SK-N-SH treated with all-trans-retinoic acid at 6 μM for 48 hours (cell line): ENCODE data around the gene ARMC2.

Source experiments
- ATAC-seq: fragments of 200-7000 bp; cut with Tn5 transposase; 3 replicates; pipeline ENCODE4 v1.9.1; 2020; ENCODE audit warnings: mild to moderate bottlenecking, moderate library complexity
- ARNTL ChIP-seq: fragments of 450-650 bp; formaldehyde crosslinking; IDR thresholded peaks from 2 replicates; pipeline ENCODE4 v1.5.0; 2020; ENCODE audit warnings: low read depth, mild to moderate bottlenecking, moderate library complexity, borderline replicate concordance
- BACH2 ChIP-seq: fragments of 250-450 bp; sonication (Bioruptor Pico); IDR thresholded peaks from 2 replicates; pipeline ENCODE4 v1.9.0; 2021; ENCODE audit warnings: mild to moderate bottlenecking, borderline replicate concordance
- CSDC2 ChIP-seq: fragments of 250-450 bp; sonication (Bioruptor Pico); IDR thresholded peaks from 2 replicates; pipeline ENCODE4 v1.5.0; 2020; ENCODE audit warnings: mild to moderate bottlenecking, moderate library complexity
- ESRRG ChIP-seq: fragments of 250-450 bp; sonication (Bioruptor Pico); IDR thresholded peaks from 2 replicates; pipeline ENCODE4 v1.6.1; 2021; ENCODE audit warnings: mild to moderate bottlenecking
- GLIS3 ChIP-seq: fragments of 250-450 bp; sonication (Bioruptor Pico); IDR thresholded peaks from 2 replicates; pipeline ENCODE4 v1.5.0; 2020; ENCODE audit warnings: mild to moderate bottlenecking, moderate library complexity
- ISL1 ChIP-seq: fragments of 250-450 bp; sonication (Bioruptor Pico); IDR thresholded peaks from 2 replicates; pipeline ENCODE4 v2.1.2; 2022; ENCODE audit warnings: mild to moderate bottlenecking, moderate library complexity
- OSR1 ChIP-seq: fragments of 250-450 bp; sonication (Bioruptor Pico); IDR thresholded peaks from 2 replicates; pipeline ENCODE4 v1.8.0; 2022; ENCODE audit warnings: moderate library complexity, mild to moderate bottlenecking, inconsistent platforms
- PPARA ChIP-seq: fragments of 250-450 bp; sonication (Bioruptor Pico); IDR thresholded peaks from 2 replicates; pipeline ENCODE4 v1.5.0; 2020; ENCODE audit warnings: mild to moderate bottlenecking, borderline replicate concordance
- RARB ChIP-seq: fragments of 250-450 bp; sonication (Bioruptor Pico); IDR thresholded peaks from 2 replicates; pipeline ENCODE4 v1.8.0; 2021; ENCODE audit warnings: mild to moderate bottlenecking, moderate library complexity
- SNAI2 ChIP-seq: fragments of 250-450 bp; sonication (Bioruptor Pico); IDR thresholded peaks from 2 replicates; pipeline ENCODE4 v1.5.0; 2020; ENCODE audit warnings: mild to moderate bottlenecking, moderate library complexity
- TCF4 ChIP-seq: fragments of 250-450 bp; sonication (Bioruptor Pico); IDR thresholded peaks from 2 replicates; pipeline ENCODE4 v1.8.0; 2021; ENCODE audit warnings: mild to moderate bottlenecking, moderate library complexity, borderline replicate concordance
- TOX ChIP-seq: fragments of 250-450 bp; sonication (Bioruptor Pico); IDR thresholded peaks from 2 replicates; pipeline ENCODE4 v1.8.0; 2021; ENCODE audit warnings: mild to moderate bottlenecking, moderate library complexity, borderline replicate concordance
- ZC3H10 ChIP-seq: fragments of 250-450 bp; sonication (Bioruptor Pico); IDR thresholded peaks from 2 replicates; pipeline ENCODE4 v1.5.1; 2021; ENCODE audit warnings: mild to moderate bottlenecking, moderate library complexity
- ZFP3 ChIP-seq: fragments of 250-450 bp; sonication (Bioruptor Pico); IDR thresholded peaks from 2 replicates; pipeline ENCODE4 v1.5.0; 2020; ENCODE audit warnings: mild to moderate bottlenecking, moderate library complexity
- ZFP30 ChIP-seq: fragments of 450-650 bp; formaldehyde crosslinking; IDR thresholded peaks from 2 replicates; pipeline ENCODE4 v1.5.0; 2022; ENCODE audit warnings: mild to moderate bottlenecking, moderate library complexity
- ZNF565 ChIP-seq: fragments of 450-650 bp; formaldehyde crosslinking; conservative IDR thresholded peaks from 2 replicates; pipeline ENCODE4 v1.5.0; 2020; ENCODE audit warnings: low read depth, mild to moderate bottlenecking, moderate library complexity
- ZNF70 ChIP-seq: fragments of 450-650 bp; formaldehyde crosslinking; IDR thresholded peaks from 2 replicates; pipeline ENCODE4 v1.5.0; 2020; ENCODE audit warnings: mild to moderate bottlenecking, moderate library complexity
- ZNF8 ChIP-seq: fragments of 450-650 bp; formaldehyde crosslinking; IDR thresholded peaks from 2 replicates; pipeline ENCODE4 v1.5.0; 2020; ENCODE audit warnings: mild to moderate bottlenecking, moderate library complexity
- TF ChIP-seq, protein P1 (sequence below): fragments of 250-450 bp; sonication (Bioruptor Pico); IDR thresholded peaks from 2 replicates; pipeline ENCODE4 v1.5.1; 2021; ENCODE audit warnings: mild to moderate bottlenecking, moderate library complexity
- TF ChIP-seq, protein P2 (sequence below): fragments of 250-450 bp; sonication (Bioruptor Pico); IDR thresholded peaks from 2 replicates; pipeline ENCODE4 v1.5.1; 2020; ENCODE audit warnings: low read depth, mild to moderate bottlenecking, moderate library complexity
- TF ChIP-seq, protein P3 (sequence below): fragments of 250-450 bp; sonication (Bioruptor Pico); IDR thresholded peaks from 2 replicates; pipeline ENCODE4 v1.8.0; 2020; ENCODE audit warnings: mild to moderate bottlenecking, moderate library complexity, borderline replicate concordance
- TF ChIP-seq, protein P4 (sequence below): fragments of 250-450 bp; sonication (Bioruptor Pico); IDR thresholded peaks from 2 replicates; pipeline ENCODE4 v1.5.0; 2020; ENCODE audit warnings: mild to moderate bottlenecking, moderate library complexity

Gene ARMC2

DNA sequence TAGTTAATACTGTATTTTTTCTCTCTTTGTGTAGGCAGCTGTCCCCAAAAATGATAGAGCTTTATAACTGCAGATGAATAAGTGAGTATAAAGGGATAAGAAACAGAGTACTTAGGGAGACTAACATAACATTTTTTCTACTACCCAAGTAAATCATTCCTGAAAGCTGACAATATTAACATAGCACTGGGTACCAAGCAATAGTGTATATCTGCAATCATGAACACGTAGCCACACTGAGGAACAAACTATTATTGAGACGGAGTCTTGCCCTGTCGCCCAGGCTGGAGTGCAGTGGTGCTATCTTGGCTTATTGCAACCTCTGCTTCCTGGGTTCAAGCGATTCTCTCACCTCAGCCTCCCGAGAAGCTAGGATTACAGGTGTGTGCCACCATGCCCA is 140.5 kb downstream of the ARMC2 start (continued):
- TF ChIP-seq ESRRG (CRISPR knock-in tag) (no peak), SNAI2 (CRISPR knock-in tag) (no peak), ISL1 (CRISPR knock-in tag) (no peak), TCF4 (CRISPR knock-in tag) (no peak)

DNA sequence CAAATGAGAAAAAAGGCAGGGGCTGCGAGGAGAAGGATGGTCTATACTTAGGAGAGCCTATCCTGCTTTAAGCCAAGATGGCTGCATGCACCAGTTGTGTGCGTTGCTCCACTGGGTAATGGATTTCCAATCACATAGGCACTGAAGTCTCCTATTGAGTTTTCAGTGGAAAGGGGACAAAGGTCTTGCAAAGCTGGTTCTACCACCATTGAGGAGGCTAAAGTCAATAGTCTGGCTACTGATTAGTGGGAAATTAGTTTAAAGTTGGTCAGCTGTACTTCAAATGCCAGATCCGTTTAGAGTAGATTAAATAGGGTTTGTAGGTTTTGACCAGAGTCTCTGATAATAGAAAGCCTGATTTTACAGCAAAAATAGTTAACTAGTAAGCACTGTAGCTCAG is 141.5 kb downstream of the ARMC2 start:
- TF ChIP-seq ZFP30, result no peak
- ATAC-seq, result no peak

DNA sequence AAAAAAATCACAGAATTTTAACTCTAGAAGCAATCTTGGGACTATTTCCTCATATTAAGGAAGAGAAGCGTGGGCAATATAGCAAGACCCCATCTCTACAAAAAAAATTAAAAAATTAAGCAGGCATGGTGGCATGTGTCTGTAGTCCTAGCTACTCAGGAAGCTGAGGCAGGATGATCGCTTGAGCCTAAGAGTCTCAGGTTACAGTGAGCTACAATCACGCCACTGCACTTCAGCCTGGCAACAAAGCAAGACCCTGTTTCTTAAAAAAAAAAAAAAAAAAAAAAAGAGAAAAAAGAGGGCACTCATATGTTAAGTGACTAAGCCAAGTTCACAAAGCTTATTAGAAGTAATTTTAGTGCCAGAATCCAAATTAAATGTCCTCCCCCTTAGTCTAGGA is 145.7 kb downstream of the ARMC2 start:
- no peak for ATAC-seq

DNA sequence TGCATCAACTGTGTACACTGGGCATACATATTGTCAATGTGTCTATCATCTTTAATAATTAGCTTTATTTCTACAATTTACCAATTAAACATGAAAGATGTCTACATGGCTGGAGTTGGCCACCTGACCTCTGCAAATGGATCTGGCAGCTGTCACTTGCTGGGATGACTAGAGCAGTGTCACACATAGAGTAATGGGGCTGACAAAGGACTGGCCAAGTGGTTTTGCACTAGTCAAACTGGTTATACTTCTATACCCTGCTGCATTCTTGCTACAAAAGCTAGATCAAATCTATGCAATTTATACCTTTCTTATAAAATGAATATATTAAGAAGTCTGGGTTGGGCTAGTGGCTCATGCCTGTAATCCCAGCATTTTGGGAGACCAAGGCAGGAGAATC is 147.1 kb downstream of the ARMC2 start:
- ATAC-seq, result no peak
- no peak for TF ChIP-seq ZC3H10 (CRISPR knock-in tag)
- TF ChIP-seq, protein P1, sequence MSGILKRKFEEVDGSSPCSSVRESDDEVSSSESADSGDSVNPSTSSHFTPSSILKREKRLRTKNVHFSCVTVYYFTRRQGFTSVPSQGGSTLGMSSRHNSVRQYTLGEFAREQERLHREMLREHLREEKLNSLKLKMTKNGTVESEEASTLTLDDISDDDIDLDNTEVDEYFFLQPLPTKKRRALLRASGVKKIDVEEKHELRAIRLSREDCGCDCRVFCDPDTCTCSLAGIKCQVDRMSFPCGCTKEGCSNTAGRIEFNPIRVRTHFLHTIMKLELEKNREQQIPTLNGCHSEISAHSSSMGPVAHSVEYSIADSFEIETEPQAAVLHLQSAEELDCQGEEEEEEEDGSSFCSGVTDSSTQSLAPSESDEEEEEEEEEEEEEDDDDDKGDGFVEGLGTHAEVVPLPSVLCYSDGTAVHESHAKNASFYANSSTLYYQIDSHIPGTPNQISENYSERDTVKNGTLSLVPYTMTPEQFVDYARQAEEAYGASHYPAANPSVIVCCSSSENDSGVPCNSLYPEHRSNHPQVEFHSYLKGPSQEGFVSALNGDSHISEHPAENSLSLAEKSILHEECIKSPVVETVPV (CRISPR knock-in tag), result no peak
- TF ChIP-seq PPARA, result no peak
- TF ChIP-seq ZFP30, result no peak
- no peak for TF ChIP-seq TCF4 (CRISPR knock-in tag)
- no peak for TF ChIP-seq ZNF70 (CRISPR knock-in tag)
- TF ChIP-seq CSDC2 (CRISPR knock-in tag), result no peak
- no peak for TF ChIP-seq SNAI2 (CRISPR knock-in tag)
- TF ChIP-seq, protein P2, sequence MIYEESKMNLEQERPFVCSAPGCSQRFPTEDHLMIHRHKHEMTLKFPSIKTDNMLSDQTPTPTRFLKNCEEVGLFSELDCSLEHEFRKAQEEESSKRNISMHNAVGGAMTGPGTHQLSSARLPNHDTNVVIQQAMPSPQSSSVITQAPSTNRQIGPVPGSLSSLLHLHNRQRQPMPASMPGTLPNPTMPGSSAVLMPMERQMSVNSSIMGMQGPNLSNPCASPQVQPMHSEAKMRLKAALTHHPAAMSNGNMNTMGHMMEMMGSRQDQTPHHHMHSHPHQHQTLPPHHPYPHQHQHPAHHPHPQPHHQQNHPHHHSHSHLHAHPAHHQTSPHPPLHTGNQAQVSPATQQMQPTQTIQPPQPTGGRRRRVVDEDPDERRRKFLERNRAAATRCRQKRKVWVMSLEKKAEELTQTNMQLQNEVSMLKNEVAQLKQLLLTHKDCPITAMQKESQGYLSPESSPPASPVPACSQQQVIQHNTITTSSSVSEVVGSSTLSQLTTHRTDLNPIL (CRISPR knock-in tag), result no peak
- no peak for TF ChIP-seq RARB (CRISPR knock-in tag)
- no peak for TF ChIP-seq GLIS3 (CRISPR knock-in tag)
- TF ChIP-seq ESRRG (CRISPR knock-in tag), result no peak
- TF ChIP-seq BACH2 (CRISPR knock-in tag), result no peak
- TF ChIP-seq, protein P3, sequence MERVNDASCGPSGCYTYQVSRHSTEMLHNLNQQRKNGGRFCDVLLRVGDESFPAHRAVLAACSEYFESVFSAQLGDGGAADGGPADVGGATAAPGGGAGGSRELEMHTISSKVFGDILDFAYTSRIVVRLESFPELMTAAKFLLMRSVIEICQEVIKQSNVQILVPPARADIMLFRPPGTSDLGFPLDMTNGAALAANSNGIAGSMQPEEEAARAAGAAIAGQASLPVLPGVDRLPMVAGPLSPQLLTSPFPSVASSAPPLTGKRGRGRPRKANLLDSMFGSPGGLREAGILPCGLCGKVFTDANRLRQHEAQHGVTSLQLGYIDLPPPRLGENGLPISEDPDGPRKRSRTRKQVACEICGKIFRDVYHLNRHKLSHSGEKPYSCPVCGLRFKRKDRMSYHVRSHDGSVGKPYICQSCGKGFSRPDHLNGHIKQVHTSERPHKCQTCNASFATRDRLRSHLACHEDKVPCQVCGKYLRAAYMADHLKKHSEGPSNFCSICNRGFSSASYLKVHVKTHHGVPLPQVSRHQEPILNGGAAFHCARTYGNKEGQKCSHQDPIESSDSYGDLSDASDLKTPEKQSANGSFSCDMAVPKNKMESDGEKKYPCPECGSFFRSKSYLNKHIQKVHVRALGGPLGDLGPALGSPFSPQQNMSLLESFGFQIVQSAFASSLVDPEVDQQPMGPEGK (CRISPR knock-in tag), result no peak
- no peak for TF ChIP-seq ZFP3 (CRISPR knock-in tag)
- no peak for TF ChIP-seq TOX (CRISPR knock-in tag)
- TF ChIP-seq ISL1 (CRISPR knock-in tag), result no peak
- TF ChIP-seq ZNF8 (CRISPR knock-in tag), result no peak

More for the DNA sequence above, 145.7 kb downstream of the ARMC2 start:
- TF ChIP-seq ESRRG (CRISPR knock-in tag), result no peak
- no peak for TF ChIP-seq ARNTL (CRISPR knock-in tag)
- no peak for TF ChIP-seq ZFP30
- TF ChIP-seq, protein P1 (CRISPR knock-in tag), result no peak
- TF ChIP-seq TOX (CRISPR knock-in tag), result no peak
- no peak for TF ChIP-seq TCF4 (CRISPR knock-in tag)
- no peak for TF ChIP-seq SNAI2 (CRISPR knock-in tag)

DNA sequence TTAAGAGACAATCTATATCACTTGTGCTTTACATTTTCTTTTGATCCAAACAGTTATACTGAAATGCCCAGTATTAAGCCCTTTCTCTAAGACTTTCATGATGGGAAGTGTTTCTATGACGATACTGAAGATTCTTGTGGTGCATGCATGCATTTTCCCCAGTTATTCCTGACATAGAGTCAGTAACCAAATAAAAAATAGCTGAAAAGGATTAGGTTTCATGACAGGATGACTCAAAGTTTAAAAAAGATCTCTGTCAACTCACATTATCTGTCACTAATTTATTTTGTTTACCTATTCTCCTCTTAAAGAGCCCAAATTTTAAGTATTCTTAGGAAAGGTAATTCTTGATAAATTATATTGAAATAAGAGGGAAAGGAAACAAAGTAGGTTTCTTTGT is 148.0 kb downstream of the ARMC2 start:
- no peak for ATAC-seq
- TF ChIP-seq RARB (CRISPR knock-in tag) (no peak), ESRRG (CRISPR knock-in tag) (no peak), ZNF70 (CRISPR knock-in tag) (no peak), SNAI2 (CRISPR knock-in tag) (no peak), ARNTL (CRISPR knock-in tag) (no peak), BACH2 (CRISPR knock-in tag) (no peak), OSR1 (CRISPR knock-in tag) (no peak), ZNF565 (no peak), TCF4 (CRISPR knock-in tag) (no peak)
- TF ChIP-seq, protein P3 (CRISPR knock-in tag), result no peak
- TF ChIP-seq, protein P4, sequence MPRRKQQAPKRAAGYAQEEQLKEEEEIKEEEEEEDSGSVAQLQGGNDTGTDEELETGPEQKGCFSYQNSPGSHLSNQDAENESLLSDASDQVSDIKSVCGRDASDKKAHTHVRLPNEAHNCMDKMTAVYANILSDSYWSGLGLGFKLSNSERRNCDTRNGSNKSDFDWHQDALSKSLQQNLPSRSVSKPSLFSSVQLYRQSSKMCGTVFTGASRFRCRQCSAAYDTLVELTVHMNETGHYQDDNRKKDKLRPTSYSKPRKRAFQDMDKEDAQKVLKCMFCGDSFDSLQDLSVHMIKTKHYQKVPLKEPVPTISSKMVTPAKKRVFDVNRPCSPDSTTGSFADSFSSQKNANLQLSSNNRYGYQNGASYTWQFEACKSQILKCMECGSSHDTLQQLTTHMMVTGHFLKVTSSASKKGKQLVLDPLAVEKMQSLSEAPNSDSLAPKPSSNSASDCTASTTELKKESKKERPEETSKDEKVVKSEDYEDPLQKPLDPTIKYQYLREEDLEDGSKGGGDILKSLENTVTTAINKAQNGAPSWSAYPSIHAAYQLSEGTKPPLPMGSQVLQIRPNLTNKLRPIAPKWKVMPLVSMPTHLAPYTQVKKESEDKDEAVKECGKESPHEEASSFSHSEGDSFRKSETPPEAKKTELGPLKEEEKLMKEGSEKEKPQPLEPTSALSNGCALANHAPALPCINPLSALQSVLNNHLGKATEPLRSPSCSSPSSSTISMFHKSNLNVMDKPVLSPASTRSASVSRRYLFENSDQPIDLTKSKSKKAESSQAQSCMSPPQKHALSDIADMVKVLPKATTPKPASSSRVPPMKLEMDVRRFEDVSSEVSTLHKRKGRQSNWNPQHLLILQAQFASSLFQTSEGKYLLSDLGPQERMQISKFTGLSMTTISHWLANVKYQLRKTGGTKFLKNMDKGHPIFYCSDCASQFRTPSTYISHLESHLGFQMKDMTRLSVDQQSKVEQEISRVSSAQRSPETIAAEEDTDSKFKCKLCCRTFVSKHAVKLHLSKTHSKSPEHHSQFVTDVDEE (CRISPR knock-in tag), result no peak
